ENCODE results near the gene DGKB. TPM values are rescaled to one million over a fixed set of nuclear protein-coding genes. Genes with fewer than 3 reads are reported as not detected.
A peak's percentile ranks its signal among the peaks of the same experiment; 100 is the strongest.
"Not testable (repeated sequence)": the region's sequence is repeated elsewhere in the genome, so short reads cannot be mapped to it uniquely, and the experiment has no call there.

DGKB gene
- total RNA-seq, 1 donor from 2014 or later: 9.0 TPM

- FAIRE-seq (no peak), DNase-seq (ENCODE audit: low spot score in 2 of 2) (no peak)
These were observed 405.2 kb downstream of the DGKB start for GRCh38 chr7:14497390-14497789.

- FAIRE-seq (no peak), DNase-seq (ENCODE audit: low spot score in 2 of 2) (no peak)
These were observed 406.9 kb downstream of the DGKB start for GRCh38 chr7:14495633-14496032.

GRCh38 chr7:14487701-14488395 lies 414.7 kb downstream of the DGKB start:
- DNase-seq (ENCODE audit: low spot score in 2 of 2) (no peak), FAIRE-seq (no peak)

- DNase-seq (ENCODE audit: low spot score in 2 of 2) (no peak), FAIRE-seq (no peak)
These were observed 418.9 kb downstream of the DGKB start for GRCh38 chr7:14483663-14484062.

GRCh38 chr7:14480281-14480680 lies 422.3 kb downstream of the DGKB start:
- no peak for FAIRE-seq
- no peak for DNase-seq (ENCODE audit: low spot score in 2 of 2)

GRCh38 chr7:14478834-14479510 lies 423.6 kb downstream of the DGKB start:
- FAIRE-seq (no peak), DNase-seq (ENCODE audit: low spot score in 2 of 2) (no peak)

GRCh38 chr7:14461716-14462115 lies 440.8 kb downstream of the DGKB start:
- not testable (repeated sequence) for DNase-seq (ENCODE audit: low spot score in 2 of 2); FAIRE-seq

- not testable (repeated sequence) for DNase-seq (ENCODE audit: low spot score in 2 of 2); FAIRE-seq
These were observed 443.7 kb downstream of the DGKB start for GRCh38 chr7:14458846-14459245.

GRCh38 chr7:14457568-14458453 lies 444.7 kb downstream of the DGKB start:
- peak; percentile 92 for FAIRE-seq
- peak; percentile 5 to 31 for DNase-seq (ENCODE audit: low spot score in 2 of 2)

GRCh38 chr7:14449291-14449690 lies 453.3 kb downstream of the DGKB start:
- FAIRE-seq (no peak), DNase-seq (ENCODE audit: low spot score in 2 of 2) (no peak)

GRCh38 chr7:14446829-14447228 lies 455.7 kb downstream of the DGKB start:
- FAIRE-seq (no peak), DNase-seq (ENCODE audit: low spot score in 2 of 2) (no peak)

- DNase-seq (ENCODE audit: low spot score in 2 of 2) (no peak), FAIRE-seq (no peak)
These were observed 456.3 kb downstream of the DGKB start for GRCh38 chr7:14446219-14446618.

GRCh38 chr7:14438366-14438765 lies 464.2 kb downstream of the DGKB start:
- FAIRE-seq: no peak
- no peak for DNase-seq (ENCODE audit: low spot score in 2 of 2)

- FAIRE-seq (no peak), DNase-seq (ENCODE audit: low spot score in 2 of 2) (no peak)
These were observed 465.7 kb downstream of the DGKB start for GRCh38 chr7:14436878-14437277.

- no peak for DNase-seq (ENCODE audit: low spot score in 2 of 2)
- FAIRE-seq: no peak
These were observed 469.6 kb downstream of the DGKB start for GRCh38 chr7:14432924-14433323.

GRCh38 chr7:14430926-14431325 lies 471.6 kb downstream of the DGKB start:
- FAIRE-seq (no peak), DNase-seq (ENCODE audit: low spot score in 2 of 2) (no peak)

GRCh38 chr7:14425559-14425958 lies 477.0 kb downstream of the DGKB start:
- DNase-seq (ENCODE audit: low spot score in 2 of 2) (no peak), FAIRE-seq (no peak)

GRCh38 chr7:14424675-14425074 lies 477.9 kb downstream of the DGKB start:
- DNase-seq (ENCODE audit: low spot score in 2 of 2) (no peak), FAIRE-seq (no peak)

GRCh38 chr7:14420768-14421167 lies 481.8 kb downstream of the DGKB start:
- DNase-seq (ENCODE audit: low spot score in 2 of 2): no peak
- FAIRE-seq: no peak

GRCh38 chr7:14419531-14419930 lies 483.0 kb downstream of the DGKB start:
- DNase-seq (ENCODE audit: low spot score in 2 of 2) (no peak), FAIRE-seq (no peak)

- no peak for FAIRE-seq
- DNase-seq (ENCODE audit: low spot score in 2 of 2): no peak
These were observed 483.9 kb downstream of the DGKB start for GRCh38 chr7:14418633-14419032.

All from frontal cortex (tissue), 4 donors.